Natural killer cell (primary cell): ENCODE measurements around the gene ATP2A3. TPM values are rescaled to one million over a fixed set of nuclear protein-coding genes. Genes with fewer than 3 reads are reported as not detected.

ENCODE experiments used
- ATAC-seq, 3 donors: fragments of 150-1000 bp in 2 of 3; fragments of 200-7000 bp in 1 of 3; cut with Tn5 transposase; 1 replicate in 1 of 3; 2 replicates in 2 of 3; pipeline ENCODE4 v1.10.0; 2021; ENCODE audit warnings: mild to moderate bottlenecking in 2 of 3, moderate library complexity in 2 of 3
- DNase-seq, 2 donors: peaks; one replicate each; pipeline versions ENCODE4 v3.0.0 to v3.0.0-alpha.2; 2013 to 2021; ENCODE audit warnings: mixed read lengths in 1 of 2
- H3K27ac ChIP-seq: one replicate; pipeline ENCODE4 v1.5.1; 2013; ENCODE audit warnings: mild to moderate bottlenecking, low read length
- H3K27me3 ChIP-seq: one replicate; pipeline ENCODE4 v1.6.1; 2013; ENCODE audit warnings: low read length; ENCODE audit not compliant: control insufficient read depth, insufficient read depth
- H3K36me3 ChIP-seq: one replicate; pipeline ENCODE4 v1.6.1; 2013; ENCODE audit warnings: low read length; ENCODE audit not compliant: control insufficient read depth, insufficient read depth
- H3K4me1 ChIP-seq: one replicate; pipeline ENCODE4 v1.6.1; 2013; ENCODE audit warnings: low read length; ENCODE audit not compliant: control insufficient read depth, insufficient read depth
- H3K4me3 ChIP-seq: one replicate; pipeline ENCODE4 v1.5.1; 2013; ENCODE audit warnings: low read length
- H3K9me3 ChIP-seq: one replicate; pipeline ENCODE4 v1.6.1; 2013; ENCODE audit warnings: low read length; ENCODE audit not compliant: control insufficient read depth, insufficient read depth
- H3K27ac Mint-ChIP-seq, 2 donors: one replicate each; pipeline ENCODE4 v1.8.0; 2022; ENCODE audit warnings: mild to moderate bottlenecking in 2 of 2, mixed read lengths in 2 of 2, moderate library complexity in 1 of 2
- H3K27me3 Mint-ChIP-seq, 2 donors: one replicate each; pipeline ENCODE4 v1.8.0; 2022; ENCODE audit warnings: low read depth in 2 of 2, mixed read lengths in 2 of 2
- H3K36me3 Mint-ChIP-seq: one replicate; pipeline ENCODE4 v1.8.0; 2022; ENCODE audit warnings: mixed read lengths
- H3K4me1 Mint-ChIP-seq, 2 donors: one replicate each; pipeline ENCODE4 v1.8.0; 2022; ENCODE audit warnings: mixed read lengths in 2 of 2
- H3K4me3 Mint-ChIP-seq: one replicate; pipeline ENCODE4 v1.8.0; 2022; ENCODE audit warnings: mild to moderate bottlenecking, moderate library complexity, mixed read lengths
- H3K9me3 Mint-ChIP-seq, 2 donors: one replicate each; pipeline ENCODE4 v1.8.0; 2022; ENCODE audit warnings: mixed read lengths in 2 of 2
- CTCF ChIP-seq: fragments of 200-600 bp; IDR thresholded peaks from one replicate; pipeline ENCODE4 v1.8.0; 2022; ENCODE audit warnings: antibody characterized with exemption
- WGBS: methylation state at CpG from one replicate; pipeline ENCODE4 v1.1.7; 2013; ENCODE audit warnings: missing lambda C conversion rate; ENCODE audit not compliant: insufficient coverage; 5-methylcytosine and 5-hydroxymethylcytosine counted together
- intact Hi-C: fragments of 100-400 bp; cut with micrococcal nuclease; formaldehyde crosslinking; loops from one replicate; pipeline ENCODE4 v1.14.2; 2022
- total RNA-seq, 4 donors: library from RNA; stranded (reverse); fragments of 120-200 nt in 1 of 4; gene quantifications; one replicate each; pipeline versions ENCODE4 v1.2.3 to v1.2.4, GENCODE V29; 2013 to 2022

The ATP2A3 gene
- total RNA-seq, 3 donors from 2014 or later (not counting 1 experiment from before 2014, with no cell fraction given), result 326 to 397 (median 377) TPM

- Histone ChIP-seq H3K27me3 (no peaks in the 10 kb centered on the region), H3K36me3 (peaks cover 59% of the 10 kb centered on the region), H3K27ac (no peak overlapping the region), H3K9me3 (no peaks in the 10 kb centered on the region), H3K4me3 (no peak overlapping the region), H3K4me1 (peaks cover 10% of the 10 kb centered on the region)
- Mint-ChIP-seq H3K4me3 (no peak overlapping the region), H3K36me3 (no peaks in the 10 kb centered on the region), H3K4me1 (peaks cover 0 to 12% of the 10 kb centered on the region in 2 donors), H3K27me3 (no peaks in the 10 kb centered on the region), H3K9me3 (no peaks in the 10 kb centered on the region), H3K27ac (no peak overlapping the region)
- DNase-seq, result no peak
- no peak for TF ChIP-seq CTCF
- intact Hi-C loops, result loop anchor here (10.0 kb wide), 1 partner anchor 272 kb away; no protein-coding TSS in a partner anchor
- 86% methylated on average over 6 of the region's 8 CpGs for WGBS
- no peak for ATAC-seq
Observed at GRCh38 chr17:4006745-4007211, 42.5 kb upstream of the ATP2A3 start.

- no peak for ATAC-seq
- TF ChIP-seq CTCF, result no peak
- Mint-ChIP-seq H3K9me3 (no peaks in the 10 kb centered on the region), H3K4me3 (no peak overlapping the region), H3K4me1 (peaks cover 0 to 12% of the 10 kb centered on the region in 2 donors), H3K27me3 (no peaks in the 10 kb centered on the region), H3K27ac (no peak overlapping the region), H3K36me3 (no peaks in the 10 kb centered on the region)
- H3K27ac ChIP-seq, result no peak overlapping the region
- no peak overlapping the region for H3K4me3 ChIP-seq
- no peaks in the 10 kb centered on the region for H3K27me3 ChIP-seq
- peaks cover 10% of the 10 kb centered on the region for H3K4me1 ChIP-seq
- H3K9me3 ChIP-seq, result no peaks in the 10 kb centered on the region
- H3K36me3 ChIP-seq, result peaks cover 54% of the 10 kb centered on the region
- no peak for DNase-seq
- intact Hi-C loops, result loop anchor here (10.0 kb wide), 1 partner anchor 271 kb away; no protein-coding TSS in a partner anchor
- WGBS, result 91% methylated on average over 12 of the region's 12 CpGs
Observed at GRCh38 chr17:4006165-4006589, 41.9 kb upstream of the ATP2A3 start.

GRCh38 chr17:4005296-4006164, 41.3 kb upstream of the ATP2A3 start:
- H3K9me3 Mint-ChIP-seq, result no peaks in the 10 kb centered on the region
- Histone ChIP-seq H3K27me3 (no peaks in the 10 kb centered on the region), H3K4me3 (no peak overlapping the region), H3K4me1 (peaks cover 10% of the 10 kb centered on the region), H3K9me3 (no peaks in the 10 kb centered on the region), H3K27ac (no peak overlapping the region), H3K36me3 (peaks cover 48% of the 10 kb centered on the region)
- 92% methylated on average over 22 of the region's 22 CpGs for WGBS
- DNase-seq, result no peak
- peaks cover 0 to 3% of the 10 kb centered on the region in 2 donors for H3K27me3 Mint-ChIP-seq
- H3K4me3 Mint-ChIP-seq, result no peak overlapping the region
- intact Hi-C loops, result loop anchor here (10.0 kb wide), 1 partner anchor 271 kb away; no protein-coding TSS in a partner anchor
- no peak overlapping the region for H3K27ac Mint-ChIP-seq
- ATAC-seq, result no peak
- peaks cover 0 to 12% of the 10 kb centered on the region in 2 donors for H3K4me1 Mint-ChIP-seq
- H3K36me3 Mint-ChIP-seq, result no peaks in the 10 kb centered on the region
- no peak for TF ChIP-seq CTCF
